COLO668 (cell line): Measurements from ENCODE around the gene USP44.
A peak's percentile ranks its signal among the peaks of the same experiment; 100 is the strongest.

Source experiments
- DNase-seq: peaks from one replicate; lab custom pipeline; 2025; ENCODE audit not compliant: unreplicated experiment; lab: John Stamatoyannopoulos, UW

Gene USP44

GRCh38 chr12:95548539-95549391 lies 2.5 kb downstream of the USP44 start:
- DNase-seq: peak; percentile 71

DNA sequence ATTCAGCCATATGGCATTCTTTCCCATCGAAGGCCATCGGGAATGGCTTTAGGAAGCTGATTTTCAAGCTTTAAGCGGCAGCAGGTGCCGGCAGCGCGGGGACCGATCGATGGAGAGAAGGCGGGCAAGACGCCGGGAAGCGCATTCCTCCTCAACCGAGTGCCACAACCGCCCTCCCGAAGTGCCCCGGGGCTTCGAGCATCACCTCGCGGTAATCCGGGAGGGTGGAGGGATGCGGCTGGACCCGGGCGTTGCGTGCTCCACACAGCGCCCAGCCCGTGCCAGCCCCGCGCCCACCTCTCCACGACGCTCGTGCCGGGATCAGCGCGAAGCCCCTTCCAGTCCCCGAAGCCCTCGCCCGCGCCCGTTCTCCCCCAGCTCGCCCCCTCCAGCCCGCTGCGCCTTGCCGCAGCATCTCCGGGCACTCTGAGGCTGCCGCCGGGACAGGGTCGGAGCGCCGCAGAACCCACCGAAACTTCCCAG lies 3.2 kb downstream of the USP44 start:
- DNase-seq: peak; percentile 66

- no peak for DNase-seq
These were observed 3.7 kb downstream of the USP44 start for GRCh38 chr12:95547522-95548055.

- DNase-seq: no peak
These were observed 4.8 kb downstream of the USP44 start for GRCh38 chr12:95546491-95546813.

GRCh38 chr12:95545731-95546490 lies 5.4 kb downstream of the USP44 start:
- no peak for DNase-seq

DNA sequence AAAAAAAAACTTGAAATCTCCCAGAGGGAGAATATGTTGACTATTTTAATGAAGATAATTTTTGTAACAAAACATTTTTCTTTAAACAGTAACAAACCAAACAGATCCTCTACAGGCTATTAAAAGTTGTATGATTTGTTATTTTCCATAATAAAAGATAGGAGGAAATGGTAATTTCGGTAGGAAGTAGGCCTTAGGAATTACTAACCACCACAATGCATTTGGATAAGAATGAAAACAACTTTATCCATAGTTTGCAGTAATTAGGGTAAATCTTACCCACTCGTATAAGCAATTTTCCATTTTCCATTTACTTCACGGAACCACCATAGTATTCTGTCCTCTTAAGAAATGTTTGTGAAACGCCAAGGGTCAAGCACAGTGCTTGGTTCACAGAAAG lies 6.0 kb downstream of the USP44 start:
- DNase-seq: no peak

GRCh38 chr12:95544756-95545155 lies 6.5 kb downstream of the USP44 start:
- no peak for DNase-seq

- no peak for DNase-seq
These were observed 8.0 kb downstream of the USP44 start for GRCh38 chr12:95543305-95543704.

- no peak for DNase-seq
These were observed 9.8 kb downstream of the USP44 start for GRCh38 chr12:95541436-95541835.

- DNase-seq: no peak
These were observed 12.6 kb downstream of the USP44 start for GRCh38 chr12:95538656-95539055.

DNA sequence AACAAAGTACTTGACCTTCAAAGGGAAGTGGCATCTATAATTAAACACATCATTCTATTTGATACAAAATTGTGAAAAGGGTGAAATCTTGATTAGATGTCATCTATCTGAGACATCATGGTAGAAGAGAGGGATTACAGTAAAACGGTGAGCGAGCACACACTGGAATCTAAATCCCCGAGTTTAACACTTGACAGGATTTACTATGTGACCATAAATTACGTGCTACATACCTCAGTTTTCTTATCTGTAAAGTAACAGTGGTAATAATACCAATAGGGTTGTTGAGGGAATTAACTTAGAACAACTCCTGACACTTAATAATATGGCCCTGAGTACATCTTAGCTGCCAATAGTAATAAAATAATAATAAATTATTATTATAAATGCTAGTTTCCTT lies 13.3 kb downstream of the USP44 start:
- no peak for DNase-seq

DNA sequence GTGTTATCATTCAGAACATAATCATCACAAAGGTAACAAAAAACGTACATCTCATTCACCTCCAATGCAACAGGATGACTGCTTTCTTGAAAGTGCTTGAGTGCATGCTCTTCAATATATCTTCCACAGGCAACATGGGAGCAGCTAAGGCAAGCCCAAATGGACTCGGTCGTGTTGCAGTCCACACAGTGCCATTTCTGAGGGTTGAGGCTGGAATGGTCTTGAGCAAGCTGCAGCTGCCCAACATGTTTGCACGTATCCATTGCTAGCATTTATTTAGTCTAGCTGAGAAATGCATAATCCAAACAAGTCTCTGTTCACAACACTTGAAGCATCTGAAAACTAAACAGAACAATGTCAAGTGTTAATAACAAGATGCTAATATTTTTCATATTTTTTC lies 17.3 kb downstream of the USP44 start:
- no peak for DNase-seq

DNA sequence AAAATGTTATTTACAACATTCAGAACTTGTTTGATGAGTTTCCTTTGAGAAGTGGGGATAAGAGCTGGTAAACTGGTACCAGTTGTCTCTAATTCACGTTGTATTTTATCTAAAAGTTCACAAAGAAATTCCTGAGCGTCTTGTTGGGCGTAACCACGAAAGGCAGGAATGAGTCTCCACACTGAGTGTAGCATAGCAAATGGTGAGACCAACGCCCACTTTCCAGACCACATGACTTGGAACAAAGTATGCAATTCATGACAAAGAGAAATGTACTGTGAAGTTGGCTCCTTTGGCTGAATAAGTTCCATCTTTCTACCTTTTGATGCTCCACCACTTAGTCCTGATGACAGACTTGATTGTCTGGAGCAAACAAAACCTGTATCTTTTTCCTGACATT lies 18.4 kb downstream of the USP44 start:
- DNase-seq: no peak

DNA sequence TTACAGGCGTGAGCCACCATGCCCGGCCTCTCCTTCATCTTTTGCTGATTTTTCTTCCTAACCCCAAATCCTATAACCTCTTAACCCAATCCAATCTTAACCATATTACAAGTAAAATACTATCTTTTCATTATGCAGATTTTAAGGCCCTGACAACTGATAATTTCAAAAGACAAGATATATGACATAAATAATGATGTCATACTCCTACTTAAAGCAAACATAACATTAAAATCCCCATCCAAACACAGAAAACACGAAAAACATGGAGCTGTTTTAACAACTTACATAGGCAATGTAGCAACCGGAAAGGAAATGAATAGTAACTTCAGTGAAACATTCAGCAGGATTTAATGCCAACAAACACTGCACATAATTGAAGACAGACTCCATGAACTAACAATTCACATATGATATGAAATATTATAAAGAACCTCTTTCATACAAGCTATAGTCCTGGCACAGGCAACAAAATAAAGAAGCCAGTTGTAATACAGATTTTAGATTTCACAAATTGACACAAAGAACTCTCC lies 21.5 kb downstream of the USP44 start:
- DNase-seq: no peak

- no peak for DNase-seq
These were observed 22.8 kb downstream of the USP44 start for GRCh38 chr12:95528431-95528830.

GRCh38 chr12:95522692-95523091 lies 28.6 kb downstream of the USP44 start:
- DNase-seq: no peak

DNA sequence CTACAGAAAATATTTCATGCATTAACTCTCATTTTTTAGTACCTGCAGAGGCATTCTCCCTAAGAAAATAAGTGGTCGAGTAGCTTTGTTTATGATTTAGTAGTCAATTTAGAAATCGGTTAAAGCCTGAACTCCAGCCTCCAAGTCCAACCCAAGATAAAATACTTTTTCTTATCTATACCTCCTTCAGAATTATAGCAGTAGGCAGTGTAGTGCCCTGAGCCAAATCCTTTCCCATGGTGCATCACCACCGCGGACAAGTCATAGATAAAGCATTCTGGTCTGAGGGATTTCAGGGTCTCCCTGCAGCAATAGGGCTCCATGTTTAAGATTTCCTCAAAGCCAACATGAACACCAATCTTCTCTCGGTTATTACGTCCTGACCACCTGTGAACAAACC lies 30.5 kb downstream of the USP44 start:
- DNase-seq: no peak

GRCh38 chr12:95518944-95519343 lies 32.3 kb downstream of the USP44 start:
- DNase-seq: no peak

GRCh38 chr12:95517246-95517645 lies 34.0 kb downstream of the USP44 start:
- DNase-seq: no peak

DNA sequence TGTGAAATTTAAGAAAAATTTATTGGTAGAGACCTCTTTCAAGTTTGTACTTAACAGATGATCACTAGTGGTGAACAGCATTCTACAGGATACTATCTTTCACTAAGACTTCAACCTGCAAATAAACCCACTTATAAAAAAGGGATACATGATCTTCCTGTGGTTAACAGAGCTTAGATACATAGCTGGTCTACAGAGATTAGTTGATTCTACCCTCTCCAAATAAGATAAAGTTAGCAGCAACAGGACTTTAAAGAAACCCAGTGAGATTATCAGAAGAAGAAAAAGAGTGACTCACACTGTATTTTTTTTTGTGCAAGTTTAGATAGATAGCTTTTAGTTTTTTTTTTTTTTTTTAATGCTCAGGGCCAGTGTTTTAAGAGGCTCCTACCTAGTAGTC lies 34.5 kb downstream of the USP44 start:
- no peak for DNase-seq

- DNase-seq: no peak
These were observed 36.1 kb downstream of the USP44 start for GRCh38 chr12:95515197-95515596.

- no peak for DNase-seq
These were observed 37.7 kb downstream of the USP44 start for GRCh38 chr12:95513599-95513998.
